ENCODE measurements around the gene DGKQ. TPM values are rescaled to one million over a fixed set of nuclear protein-coding genes. Genes with fewer than 3 reads are reported as not detected.

Gene DGKQ
- total and polyA plus RNA-seq, 2 of the 13 experiments (the other 11 are each of a cell fraction or from before 2014, with no cell fraction given): 4.5 to 7.2 TPM

GRCh38 chr4:993111-994029 is 20.0 kb upstream of the DGKQ start, which contains the start of gene SLC26A1 (continued):
- no peak; the same call in 1 of the 2 replicates for TF ChIP-seq SNAPC4 (CRISPR knock-in tag; IDR thresholded peaks at IDR 0.05)
- no peak for TF ChIP-seq ZNF781 (CRISPR knock-in tag; IDR thresholded peaks at IDR 0.05; ENCODE audit: borderline replicate concordance, not compliant biosample characterization)
- no peak for TF ChIP-seq ZNF10 (CRISPR knock-in tag; IDR thresholded peaks at IDR 0.05; ENCODE audit: borderline replicate concordance, low read depth)
- 0 out of 2 replicates have a peak, but pooled peaks have one; percentile 21 for TF ChIP-seq CREB3 (CRISPR knock-in tag; IDR thresholded peaks at IDR 0.05)
- TF ChIP-seq MAFG (CRISPR knock-in tag; IDR thresholded peaks at IDR 0.05): peak; percentile 97
- no peak for TF ChIP-seq THAP9 (CRISPR knock-in tag; IDR thresholded peaks at IDR 0.05; ENCODE audit: borderline replicate concordance)
- no peak for TF ChIP-seq ZNF747 (CRISPR knock-in tag; IDR thresholded peaks at IDR 0.05; ENCODE audit: borderline replicate concordance)
- no peak for TF ChIP-seq KDM1A (CRISPR knock-in tag; IDR thresholded peaks at IDR 0.05)
- TF ChIP-seq ZNF850 (CRISPR knock-in tag; conservative IDR thresholded peaks at IDR 0.05): no peak
- no peak for TF ChIP-seq ZNF576 (CRISPR knock-in tag; IDR thresholded peaks at IDR 0.05)
- TF ChIP-seq ZNF484 (CRISPR knock-in tag; IDR thresholded peaks at IDR 0.05; ENCODE audit: borderline replicate concordance, low read depth): no peak
- no peak for TF ChIP-seq ATF4 (CRISPR knock-in tag; IDR thresholded peaks at IDR 0.05)
- TF ChIP-seq TCF12 (IDR thresholded peaks at IDR 0.05): no peak
- no peak for TF ChIP-seq TCF12 (CRISPR knock-in tag; IDR thresholded peaks at IDR 0.05)
- no peak; the same call in 1 of the 2 replicates for TF ChIP-seq FUBP1 (CRISPR knock-in tag; IDR thresholded peaks at IDR 0.05; ENCODE audit: borderline replicate concordance)
